ENCODE results near the gene KIAA1549.

- no peak for TF ChIP-seq POLR2A (IDR thresholded peaks at IDR 0.05; ENCODE audit: low read depth, low read length)
- TF ChIP-seq USF2 (IDR thresholded peaks at IDR 0.05; ENCODE audit: low read depth, low read length): no peak
- TF ChIP-seq CTCF (conservative IDR thresholded peaks at IDR 0.05; ENCODE audit: low read depth, low read length): no peak
- TF ChIP-seq RFX5 (IDR thresholded peaks at IDR 0.05; ENCODE audit: low read depth, low read length): no peak
- no peak for TF ChIP-seq SMC3 (IDR thresholded peaks at IDR 0.05; ENCODE audit: low read depth, low read length)
- no peak for TF ChIP-seq RAD21 (IDR thresholded peaks at IDR 0.05; ENCODE audit: low read length)
- TF ChIP-seq CEBPB (IDR thresholded peaks at IDR 0.05; ENCODE audit: low read depth, low read length): no peak
- no peak for TF ChIP-seq MXI1 (IDR thresholded peaks at IDR 0.05; ENCODE audit: borderline replicate concordance, low read depth, low read length)
- no peak for TF ChIP-seq MAFK (IDR thresholded peaks at IDR 0.05; ENCODE audit: low read depth, low read length)
- TF ChIP-seq ELK1 (IDR thresholded peaks at IDR 0.05; ENCODE audit: borderline replicate concordance, low read depth, low read length): no peak
Observed at GRCh38 chr7:138868711-138869110, 112.5 kb downstream of the KIAA1549 start.
